GM21360 (cell line): Measurements from ENCODE around the gene ARPC5L.
"Not testable (repeated sequence)": the region's sequence is repeated elsewhere in the genome, so short reads cannot be mapped to it uniquely, and the experiment has no call there.

Experiments used
- ATAC-seq: cut with Tn5 transposase; IDR thresholded peaks from one replicate; pipeline ENCODE4 v1.9.1; 2021; ENCODE audit warnings: mild to moderate bottlenecking, moderate library complexity; ENCODE audit not compliant: unreplicated experiment

The ARPC5L gene

DNA sequence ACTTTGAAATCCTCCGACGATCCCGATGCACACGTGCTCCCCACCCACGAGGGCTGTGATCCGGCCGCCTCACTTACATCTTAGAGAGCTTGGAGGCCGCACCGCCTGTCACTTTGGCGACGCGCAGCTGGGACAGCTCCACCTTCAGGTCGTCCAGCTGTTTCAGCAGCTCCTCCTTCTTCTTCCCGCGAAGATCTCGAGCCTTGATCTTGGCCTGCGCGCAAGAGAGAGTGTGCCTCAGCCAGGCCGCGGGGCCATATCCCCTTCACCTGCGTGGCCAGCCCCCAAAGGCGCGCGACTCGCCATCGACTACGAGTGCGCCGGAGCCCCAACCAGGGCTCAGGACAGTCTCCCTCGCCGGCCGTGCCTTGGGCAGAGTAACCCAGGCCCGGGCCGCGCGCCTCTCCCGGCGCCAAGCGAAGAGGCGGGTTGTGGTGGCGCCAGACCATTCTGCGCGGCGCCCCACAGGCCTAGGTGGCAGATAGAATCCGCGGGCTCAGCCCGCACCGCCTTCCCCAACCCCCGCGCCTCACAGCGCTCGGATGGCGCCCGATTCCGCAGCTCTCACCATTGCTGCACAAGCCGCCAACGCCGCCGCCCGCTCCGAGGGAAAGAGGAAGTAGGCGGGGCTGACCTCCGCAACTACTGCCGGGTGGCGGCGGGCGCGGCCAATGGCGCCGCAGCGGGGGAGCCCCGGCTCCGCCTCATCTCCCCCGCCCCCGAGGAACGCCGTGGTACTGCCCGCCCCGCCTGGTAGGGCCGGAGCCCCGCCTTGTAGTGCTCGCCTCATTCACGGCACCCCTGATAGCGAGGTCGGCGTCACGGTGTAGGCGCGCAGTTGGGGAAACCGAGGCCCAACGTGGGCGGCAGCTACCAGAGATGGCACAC, at the start of gene ARPC5L, which contains the start of gene RPL35:
Gene ARPC5L, plus strand, starts transcription at position 789 of the 888 bp plus-strand sequence. CDS start 7,161 bp downstream, outside the sequence.
Gene RPL35, minus strand, starts transcription at position 616 of the 888 bp plus-strand sequence. Its CDS starts 45 bp downstream, at position 571.
- ATAC-seq: peak; percentile 82

DNA sequence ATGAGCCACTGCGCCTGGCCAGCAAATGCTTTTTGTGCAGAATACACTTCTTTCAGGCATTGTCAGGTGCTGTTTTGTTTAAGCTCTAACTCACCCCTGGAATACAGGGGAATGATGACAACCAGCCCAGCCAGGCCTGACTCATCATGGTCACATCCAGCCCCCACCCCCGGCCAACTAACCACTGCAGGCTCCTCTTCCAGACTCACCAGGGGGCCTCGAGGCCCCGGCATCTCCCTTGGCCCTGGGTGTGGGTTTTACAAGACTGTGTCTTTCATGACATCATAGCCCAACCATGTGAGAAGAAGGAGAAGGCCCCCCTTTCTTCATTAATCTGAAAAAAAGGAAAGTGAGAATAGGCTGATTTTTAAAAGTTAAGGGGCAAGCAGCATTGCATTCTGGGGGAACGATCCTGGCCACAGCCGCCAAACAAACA, 49.5 kb upstream of the ARPC5L start:
- no peak for ATAC-seq

DNA sequence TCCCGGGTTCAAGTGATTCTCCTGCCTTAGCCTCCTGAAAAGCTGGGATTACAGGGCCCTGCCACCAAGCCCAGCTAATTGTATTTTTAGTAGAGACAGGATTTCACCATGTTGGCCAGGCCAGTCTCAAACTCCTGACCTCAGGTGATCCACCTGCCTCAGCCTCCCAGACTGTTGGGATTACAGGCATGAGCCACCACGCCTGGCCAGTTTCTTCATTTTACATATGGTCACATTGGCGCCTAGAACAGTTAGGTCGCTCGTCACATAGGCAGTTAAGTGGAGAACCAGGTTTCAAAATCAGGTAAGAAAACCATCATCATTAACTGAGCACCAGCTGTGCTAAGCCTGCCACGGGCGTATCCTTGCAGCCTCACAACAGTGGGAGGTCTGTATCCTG, 48.9 kb upstream of the ARPC5L start:
- ATAC-seq: no peak

DNA sequence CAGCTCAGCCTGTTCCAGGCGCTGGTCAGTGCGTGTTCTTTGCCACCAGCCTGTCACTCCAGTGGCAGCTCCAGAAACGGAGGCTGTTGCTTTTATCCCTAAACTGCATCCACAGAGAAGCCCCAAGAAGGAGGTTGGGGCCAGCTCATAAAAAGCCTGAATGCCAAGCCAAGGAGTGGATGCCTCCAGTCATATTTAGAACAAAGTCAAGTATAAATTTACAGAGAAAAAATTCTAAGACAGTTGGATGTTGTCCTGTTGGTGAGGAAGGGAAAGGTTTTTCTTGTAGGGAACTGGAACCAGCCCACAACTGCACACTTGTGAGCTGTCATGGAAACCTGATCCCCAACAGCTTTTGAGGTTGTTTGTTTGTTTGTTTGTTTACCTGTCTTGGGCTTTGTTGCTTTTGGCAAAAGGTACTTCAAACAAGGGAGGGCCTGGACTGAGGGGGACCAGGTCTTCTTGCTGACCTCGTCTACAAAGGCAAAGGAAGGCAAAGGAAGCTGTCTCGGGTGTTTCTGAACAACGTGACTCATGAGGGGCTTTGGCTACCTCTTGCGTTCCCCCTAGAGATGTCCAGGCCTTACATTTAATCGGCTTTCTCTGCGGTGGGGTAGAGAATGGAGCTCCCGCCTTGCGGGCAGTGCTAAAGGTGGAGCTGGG, 48.3 kb upstream of the ARPC5L start:
- ATAC-seq: no peak

DNA sequence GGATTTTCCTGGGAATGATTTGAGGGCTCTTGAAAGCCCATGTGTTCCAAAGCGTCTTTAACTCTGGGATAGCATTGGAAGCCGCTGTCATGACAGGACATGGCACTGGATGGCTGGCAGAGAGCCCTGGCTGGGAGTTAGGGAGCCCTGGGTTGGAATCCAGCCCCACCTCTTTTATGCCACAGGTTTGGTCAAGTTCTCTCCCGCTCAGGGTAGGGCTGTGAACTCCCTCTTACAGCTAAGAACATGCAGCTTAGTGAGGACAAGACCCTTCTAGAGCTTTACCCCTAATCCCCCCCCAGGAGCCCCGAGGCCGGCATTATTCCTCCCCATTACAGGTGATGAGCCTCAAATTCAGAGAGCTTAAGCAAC, 47.8 kb upstream of the ARPC5L start:
- no peak for ATAC-seq

DNA sequence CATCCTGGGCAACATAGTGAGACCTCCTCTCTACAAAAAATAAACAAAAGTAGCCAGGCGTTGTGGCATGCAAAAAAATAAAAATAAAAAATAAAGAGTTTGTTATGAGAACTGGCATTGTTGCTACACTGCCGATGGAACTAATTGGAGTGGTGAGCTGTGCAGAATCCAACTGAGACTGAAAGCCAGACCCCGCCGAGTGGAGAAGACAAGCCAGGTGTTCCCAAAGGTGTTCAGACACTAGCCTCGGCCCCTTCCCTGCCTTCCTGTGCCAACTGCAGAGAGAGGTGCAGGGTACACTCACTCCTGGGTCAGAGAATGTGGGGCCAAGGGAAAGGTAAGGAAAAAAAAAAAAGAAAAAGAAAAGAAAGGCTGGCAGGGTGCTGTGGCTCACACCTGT, 46.3 kb upstream of the ARPC5L start:
- no peak for ATAC-seq

DNA sequence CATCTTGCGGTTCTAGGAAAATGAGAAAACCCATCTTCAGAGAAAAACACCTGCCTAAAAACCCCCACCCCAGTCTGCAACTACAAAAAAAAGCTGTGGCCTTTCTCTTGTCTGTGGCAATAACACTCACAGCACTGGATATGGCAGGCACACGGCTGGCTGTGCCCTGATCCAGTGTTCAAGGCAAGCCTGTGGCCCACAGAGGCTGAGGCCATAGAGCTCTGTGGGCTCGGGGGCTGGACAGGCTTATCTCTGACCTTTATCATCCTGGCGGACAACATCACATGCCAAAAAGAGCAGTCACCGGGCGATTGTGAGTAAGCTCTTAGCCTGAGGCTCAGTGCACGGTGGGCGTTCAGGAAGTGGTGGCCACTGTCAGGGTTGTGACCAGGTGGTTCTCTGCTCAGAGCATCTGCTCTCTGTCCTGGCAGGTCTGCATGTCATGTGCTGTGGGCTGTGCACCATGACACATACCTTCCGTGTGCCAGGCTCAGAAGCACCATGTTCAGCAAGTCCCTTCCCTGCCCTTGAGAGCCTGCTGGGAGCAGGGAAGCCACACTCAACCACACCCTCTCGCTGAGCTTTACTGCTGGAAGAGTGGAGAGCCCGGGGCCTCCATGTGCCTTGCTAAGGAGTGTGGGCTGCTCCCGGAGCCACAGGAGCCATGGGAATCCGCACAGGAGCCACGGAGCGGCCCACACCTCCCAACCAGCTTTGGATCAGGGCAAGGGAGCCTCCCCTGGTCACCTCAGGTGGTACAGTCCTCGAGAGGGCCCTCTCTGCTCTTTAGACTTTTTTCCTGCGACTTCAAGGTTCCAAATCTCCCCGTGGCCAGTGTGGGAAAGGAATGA, 43.3 kb upstream of the ARPC5L start:
- no peak for ATAC-seq

DNA sequence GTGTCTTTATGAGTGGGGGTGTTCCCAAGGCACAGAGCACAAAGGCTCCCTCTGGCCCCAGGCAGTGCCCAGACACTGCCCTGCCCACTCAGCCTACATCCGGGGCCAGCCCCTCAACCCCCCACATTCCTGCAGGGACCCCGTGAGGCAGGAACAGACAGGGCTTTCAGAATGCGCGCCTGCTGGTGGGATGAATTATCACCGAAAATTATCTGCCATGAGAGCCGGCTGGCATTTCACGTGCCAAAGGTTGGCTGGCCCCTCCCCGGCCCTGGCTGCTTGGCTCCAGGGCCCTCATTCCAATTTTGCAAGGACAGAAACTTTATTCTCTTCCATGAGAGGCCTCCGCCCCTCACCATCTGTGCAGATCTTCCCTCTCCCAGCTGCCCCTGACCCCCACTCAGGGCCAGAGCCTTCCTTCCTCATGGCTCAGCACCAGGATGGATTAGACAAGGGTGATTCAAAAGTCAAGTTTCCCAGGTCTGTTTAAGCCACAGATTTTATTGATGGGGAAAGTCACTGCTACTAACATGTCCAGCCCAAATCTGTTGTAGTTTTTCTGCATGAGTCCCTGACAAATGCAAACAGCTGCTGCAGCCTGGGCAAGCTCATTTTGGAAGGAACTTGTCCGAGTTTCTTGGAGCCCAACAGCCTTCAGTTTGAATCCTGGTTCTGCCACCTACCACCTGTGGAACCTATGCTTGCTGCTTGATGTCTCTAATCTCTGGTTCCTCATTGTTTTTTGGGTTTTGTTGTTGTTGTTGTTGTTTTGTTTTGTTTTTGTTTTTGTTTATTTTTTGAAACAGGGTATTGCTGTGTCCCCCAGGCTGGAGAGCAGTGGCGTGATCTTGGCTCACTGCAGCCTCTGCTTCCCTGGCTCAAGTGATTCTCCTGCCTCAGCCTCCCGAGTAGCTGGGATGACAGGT, 41.0 kb upstream of the ARPC5L start:
- no peak for ATAC-seq

DNA sequence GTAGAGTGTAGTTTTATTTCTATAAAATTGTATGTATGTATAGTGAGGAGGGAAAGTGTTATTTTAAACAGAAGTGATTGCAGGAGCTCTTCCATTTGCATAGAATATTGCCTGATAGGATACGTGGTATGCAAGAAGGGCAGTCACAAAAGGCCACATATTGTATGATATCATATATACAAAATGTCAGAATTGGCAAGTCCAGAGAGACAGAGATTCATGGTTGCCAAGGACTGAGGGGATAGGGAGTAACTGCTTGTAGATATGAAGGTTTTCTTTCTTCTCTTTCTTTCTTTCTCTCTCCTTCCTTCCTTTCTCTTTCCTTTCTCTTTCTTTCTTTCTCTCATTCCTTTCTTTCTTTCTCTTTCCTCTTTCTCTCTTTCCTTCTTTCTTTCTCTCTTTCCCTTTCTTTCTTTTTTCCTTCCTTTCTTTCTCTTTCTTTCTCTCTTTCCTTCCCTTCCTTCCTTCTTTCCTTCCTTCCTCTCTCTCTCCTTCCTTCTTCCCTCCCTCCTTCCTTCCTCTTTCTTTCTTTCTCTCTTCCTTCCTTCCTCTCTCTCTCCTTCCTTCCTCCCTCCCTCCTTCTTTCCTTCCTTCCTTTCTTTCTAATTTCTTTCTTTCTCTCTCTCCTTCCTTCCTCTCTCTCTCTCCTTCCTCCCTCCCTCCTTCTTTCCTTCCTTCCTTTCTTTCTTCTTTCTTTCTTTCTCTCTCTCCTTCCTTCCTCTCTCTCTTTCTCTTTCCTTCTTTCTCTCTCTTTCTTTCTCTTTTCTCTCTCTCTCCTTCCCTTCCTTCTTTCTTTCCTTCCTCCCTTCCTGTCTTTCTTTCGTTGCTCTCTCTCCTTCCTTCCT, 33.2 kb upstream of the ARPC5L start:
- no peak for ATAC-seq

DNA sequence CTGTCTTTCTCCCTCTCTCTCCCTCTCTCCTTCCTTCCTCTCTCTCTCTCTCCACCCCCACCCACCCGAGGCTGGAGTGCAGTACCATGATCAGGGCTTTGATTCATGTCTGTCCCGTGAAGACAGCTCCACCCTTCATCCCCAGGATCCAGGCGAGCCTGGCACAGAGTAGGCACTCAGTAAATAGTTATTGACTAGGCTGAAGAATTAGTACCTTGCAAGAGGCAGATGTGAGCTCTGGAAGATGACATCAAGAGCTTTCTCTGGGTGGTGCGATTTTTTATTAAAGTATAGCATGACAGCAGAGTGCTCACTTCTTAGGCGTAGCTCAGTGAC, 32.6 kb upstream of the ARPC5L start:
- no peak for ATAC-seq

DNA sequence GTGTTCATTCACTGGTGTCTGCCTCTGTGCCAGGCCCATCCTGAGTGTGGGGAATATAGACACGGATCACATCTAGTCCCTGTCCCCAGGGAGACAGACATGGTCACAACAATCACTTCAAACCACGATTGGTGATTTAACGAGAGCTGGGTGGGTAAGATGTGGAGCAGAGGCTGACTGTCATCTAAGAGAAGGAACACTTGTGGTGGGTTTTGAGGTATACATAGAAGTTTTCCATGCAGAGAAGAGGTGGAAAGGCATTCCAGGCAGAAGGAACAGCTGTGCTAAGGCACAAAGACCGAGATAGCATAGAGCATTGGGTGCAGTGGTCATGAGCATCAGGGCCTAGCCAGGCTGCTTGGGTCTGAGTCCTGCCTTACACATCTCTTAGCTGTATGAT, 31.3 kb upstream of the ARPC5L start:
- ATAC-seq: no peak

DNA sequence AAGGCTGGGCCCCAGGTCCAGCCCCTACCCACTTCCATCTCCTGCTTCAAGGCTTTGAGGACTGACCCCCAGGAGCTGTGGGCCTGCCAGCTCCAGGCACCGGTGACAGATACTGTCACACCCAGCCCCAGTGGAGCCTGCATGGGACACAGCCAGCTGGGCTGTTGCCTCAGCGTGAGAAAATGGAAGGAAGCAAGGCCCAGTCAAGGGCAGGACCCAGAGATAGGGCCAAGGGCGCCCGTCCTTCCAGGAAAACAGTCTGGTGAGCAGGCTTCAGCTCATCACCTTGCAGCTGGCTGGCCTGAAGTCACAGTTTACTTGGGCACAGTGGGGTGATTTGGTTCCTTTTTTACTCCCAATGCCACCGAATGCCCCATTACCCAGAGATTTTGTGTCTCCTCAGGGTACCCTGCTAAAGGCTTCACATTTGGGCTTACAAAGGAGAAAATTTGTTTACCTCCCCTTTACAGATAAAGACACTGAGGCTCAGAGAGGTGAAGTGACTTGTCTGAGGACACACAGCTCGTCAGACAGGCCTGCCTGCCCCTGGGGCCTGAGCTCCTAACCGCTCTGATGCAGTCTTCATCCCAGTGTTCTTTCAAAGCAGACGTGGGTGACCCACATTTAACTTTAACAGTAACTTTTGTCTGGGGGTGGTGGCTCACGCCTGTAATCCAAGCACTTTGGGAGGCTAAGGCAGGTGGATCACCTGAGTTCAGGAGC, 30.1 kb upstream of the ARPC5L start:
- no peak for ATAC-seq

DNA sequence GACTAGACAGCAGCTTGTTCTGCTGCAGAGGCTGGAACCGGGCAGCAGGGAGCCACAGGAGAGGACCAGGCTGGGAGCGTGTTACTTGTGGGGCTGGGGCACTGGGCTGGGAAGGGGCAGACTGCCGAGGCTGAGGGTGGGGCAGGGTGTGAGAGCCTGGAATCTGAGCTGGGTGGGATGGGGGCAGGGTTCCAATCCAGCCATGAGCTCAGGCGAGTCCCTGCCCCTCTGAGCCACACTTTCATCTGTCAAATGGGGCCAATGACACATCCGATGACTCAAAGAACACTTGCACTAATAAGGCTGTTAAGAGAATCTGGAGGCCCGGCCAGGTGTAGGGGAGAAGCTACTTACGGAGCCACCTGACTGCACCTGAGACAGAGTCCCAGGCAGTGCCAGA, 27.3 kb upstream of the ARPC5L start:
- ATAC-seq: no peak

DNA sequence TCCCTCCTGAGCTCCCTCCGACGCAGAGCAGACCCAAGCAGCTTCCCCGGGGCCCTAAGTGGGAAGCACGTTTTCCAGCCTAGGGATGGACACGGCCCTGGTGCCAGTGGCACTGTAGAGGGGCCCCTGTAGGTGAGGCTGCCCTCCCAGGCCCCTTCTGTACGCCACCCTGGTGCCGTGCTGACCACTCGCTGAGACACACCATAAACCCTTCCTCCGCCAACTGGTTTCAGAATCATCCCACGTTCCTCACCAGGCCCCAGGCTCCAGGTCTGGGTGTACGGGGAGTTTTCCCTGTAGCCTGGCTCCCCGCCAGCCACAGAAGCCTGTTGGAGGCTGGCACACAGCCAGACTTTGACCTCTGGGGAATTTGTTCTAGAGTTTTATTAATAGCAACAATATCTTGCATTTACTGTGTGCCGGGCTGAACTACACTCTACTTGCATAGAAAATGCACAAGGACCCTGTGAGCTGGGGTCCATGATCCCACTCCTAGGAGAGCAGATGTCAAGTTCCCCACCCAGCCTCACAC, 26.8 kb upstream of the ARPC5L start:
- ATAC-seq: no peak

DNA sequence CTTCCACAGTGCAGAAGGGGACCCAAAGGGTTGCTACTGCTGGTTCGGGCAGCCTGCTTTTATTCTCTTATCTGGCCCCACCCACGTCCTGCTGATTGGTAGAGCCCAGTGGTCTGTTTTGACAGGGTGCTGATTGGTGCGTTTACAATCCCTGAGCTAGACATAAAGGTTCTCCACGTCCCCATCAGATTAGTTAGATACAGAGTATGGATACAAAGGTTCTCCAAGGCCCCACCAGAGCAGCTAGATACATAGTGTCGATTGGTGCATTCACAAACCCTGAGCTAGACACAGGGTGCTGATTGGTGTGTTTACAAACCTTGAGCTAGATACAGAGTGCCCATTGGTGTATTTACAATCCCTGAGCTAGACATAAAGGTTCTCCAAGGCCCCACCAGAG, 23.8 kb upstream of the ARPC5L start:
- not testable (repeated sequence) for ATAC-seq

DNA sequence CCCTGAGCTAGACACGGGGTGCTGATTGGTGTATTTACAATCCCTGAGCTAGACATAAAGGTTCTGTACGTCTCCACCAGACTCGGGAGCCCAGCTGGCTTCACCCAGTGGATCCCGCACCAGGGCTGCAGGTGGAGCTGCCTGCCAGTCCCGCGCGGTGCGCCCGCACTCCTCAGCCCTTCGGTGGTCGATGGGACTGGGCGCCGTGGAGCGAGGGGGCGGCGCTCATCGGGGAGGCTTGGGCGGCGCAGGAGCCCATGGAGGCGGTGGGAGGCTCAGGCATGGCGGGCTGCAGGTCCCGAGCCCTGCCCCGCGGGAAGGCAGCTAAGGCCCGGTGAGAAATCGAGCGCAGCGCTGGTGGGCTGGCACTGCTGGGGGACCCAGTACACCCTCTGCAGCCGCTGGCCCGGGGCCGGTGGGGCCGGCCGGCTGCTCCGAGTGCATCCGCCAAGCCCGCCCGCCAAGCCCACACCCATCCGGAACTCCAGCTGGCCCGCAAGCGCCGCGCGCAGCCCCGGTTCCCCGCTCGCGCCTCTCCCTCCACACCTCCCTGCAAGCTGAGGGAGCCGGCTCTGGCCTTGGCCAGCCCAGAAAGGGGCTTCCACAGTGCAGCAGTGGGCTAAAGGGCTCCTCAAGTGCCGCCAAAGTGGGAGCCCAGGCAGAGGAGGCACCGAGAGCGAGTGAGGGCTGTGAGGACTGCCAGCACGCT, 23.2 kb upstream of the ARPC5L start:
- not testable (repeated sequence) for ATAC-seq

DNA sequence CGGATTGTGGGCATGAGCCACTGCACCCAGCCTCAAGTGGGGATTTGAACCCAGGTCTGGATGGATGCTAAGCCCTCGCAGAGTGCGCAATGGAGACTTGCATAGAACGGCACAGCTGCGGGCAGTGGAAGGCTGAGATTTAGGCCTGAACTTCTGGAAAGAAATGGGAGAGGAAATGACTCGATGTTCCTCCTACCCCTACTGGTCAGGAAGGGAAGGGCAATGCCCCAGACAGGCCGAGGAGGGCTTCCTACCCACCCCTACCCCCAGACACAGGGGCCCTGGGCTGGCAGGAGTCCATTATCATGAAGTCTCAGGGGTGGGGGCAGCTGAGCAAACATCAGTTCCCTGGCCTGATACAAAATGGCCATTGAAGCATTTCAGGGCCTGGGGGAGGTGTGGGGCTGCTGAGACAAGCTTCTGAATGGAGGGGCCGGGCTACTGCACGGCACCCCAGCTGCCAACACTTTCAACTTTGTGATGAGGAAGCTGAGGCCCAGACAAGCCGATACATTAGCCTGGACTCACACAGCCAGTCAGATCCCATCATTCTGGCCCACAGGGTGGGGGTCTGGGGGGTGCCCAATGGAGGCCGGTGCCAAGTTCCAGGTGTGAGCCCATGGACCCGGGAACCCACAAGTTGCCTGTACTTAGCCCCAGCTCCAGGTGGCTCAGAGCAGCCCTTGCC, 22.2 kb upstream of the ARPC5L start:
- no peak for ATAC-seq
